GM06990 (cell line): ENCODE measurements around the gene PLA2G6.

ENCODE experiments used
- DNase-seq: peaks from one replicate; pipeline ENCODE4 v3.0.0-alpha.2; 2011; ENCODE audit not compliant: insufficient read length; ENCODE audit errors: extremely low read depth
- H3K27me3 ChIP-seq: replicated peaks from 2 replicates; pipeline ENCODE4 v1.6.0; 2011; ENCODE audit warnings: low read length; ENCODE audit not compliant: control insufficient read depth, insufficient read depth
- H3K36me3 ChIP-seq: 2 replicates; pipeline ENCODE4 v1.5.1; 2011; ENCODE audit warnings: low read length; ENCODE audit not compliant: control insufficient read depth, insufficient read depth
- H3K4me3 ChIP-seq: replicated peaks from 2 replicates; pipeline ENCODE4 v1.5.1; 2011; ENCODE audit warnings: low read depth, mild to moderate bottlenecking, control low read depth, low read length
- CTCF ChIP-seq: IDR thresholded peaks from 2 replicates; pipeline ENCODE4 v1.5.1; 2011; ENCODE audit warnings: low read length, control low read depth, mild to moderate bottlenecking, inconsistent platforms; ENCODE audit not compliant: insufficient read depth, poor library complexity, severe bottlenecking

The PLA2G6 gene

GRCh38 chr22:38126928-38127668, 54.5 kb downstream of the PLA2G6 start:
- no peak overlapping the region for H3K4me3 ChIP-seq
- DNase-seq = no peak
- peaks cover 4% of the 10 kb centered on the region; the same call in 1 of the 2 replicates for H3K36me3 ChIP-seq
- TF ChIP-seq CTCF = no peak
- no peaks in the 10 kb centered on the region for H3K27me3 ChIP-seq

- Histone ChIP-seq H3K4me3 (no peak overlapping the region), H3K27me3 (no peaks in the 10 kb centered on the region), H3K36me3 (peaks cover 4% of the 10 kb centered on the region; the same call in 1 of the 2 replicates)
- TF ChIP-seq CTCF = no peak
- DNase-seq = no peak
Observed at GRCh38 chr22:38125751-38126201, 55.9 kb downstream of the PLA2G6 start.

- H3K4me3 ChIP-seq = no peak overlapping the region
- TF ChIP-seq CTCF = no peak
- no peaks in the 10 kb centered on the region for H3K27me3 ChIP-seq
- no peak for DNase-seq
- H3K36me3 ChIP-seq = peaks cover 4% of the 10 kb centered on the region; the same call in 1 of the 2 replicates
Observed at GRCh38 chr22:38125038-38125610, 56.5 kb downstream of the PLA2G6 start.

- Histone ChIP-seq H3K27me3 (no peaks in the 10 kb centered on the region), H3K4me3 (no peak overlapping the region), H3K36me3 (peaks cover 4% of the 10 kb centered on the region; the same call in 1 of the 2 replicates)
- no peak for DNase-seq
- TF ChIP-seq CTCF = no peak
Observed at GRCh38 chr22:38124236-38124974, 57.2 kb downstream of the PLA2G6 start.

GRCh38 chr22:38122616-38123015, 59.0 kb downstream of the PLA2G6 start:
- no peak for DNase-seq
- Histone ChIP-seq H3K27me3 (no peaks in the 10 kb centered on the region), H3K4me3 (no peak overlapping the region), H3K36me3 (0 out of 2 replicates have a peak, but pooled peaks cover 2% of the 10 kb centered on the region)
- no peak for TF ChIP-seq CTCF
